Neural progenitor cell (in vitro differentiated cells): ENCODE results near the gene ANGPTL8. TPM values are rescaled to one million over a fixed set of nuclear protein-coding genes. Genes with fewer than 3 reads are reported as not detected.

ENCODE experiments used
- DNase-seq: peaks from one replicate; pipeline ENCODE4 v3.0.0-alpha.2; 2016; ENCODE audit warnings: low spot score
- H2AFZ ChIP-seq: fragments of 200-600 bp; sonication (generic); replicated peaks from 2 replicates; pipeline ENCODE4 v1.6.1; 2016; ENCODE audit warnings: antibody characterized with exemption
- H3F3A ChIP-seq: fragments of 200-600 bp; sonication (generic); 2 replicates; pipeline ENCODE4 v1.6.1; 2016; ENCODE audit warnings: antibody characterized with exemption, low read depth
- H3K27ac ChIP-seq: fragments of 200-600 bp; sonication (generic); 2 replicates; pipeline ENCODE4 v1.5.1; 2016; ENCODE audit warnings: mild to moderate bottlenecking
- H3K27me3 ChIP-seq: fragments of 200-600 bp; sonication (generic); 2 replicates; pipeline ENCODE4 v1.6.1; 2016; ENCODE audit warnings: mild to moderate bottlenecking, moderate library complexity
- H3K36me3 ChIP-seq: fragments of 200-600 bp; sonication (generic); 2 replicates; pipeline ENCODE4 v1.5.1; 2016
- H3K4me1 ChIP-seq: fragments of 200-600 bp; sonication (generic); 2 replicates; pipeline ENCODE4 v1.6.1; 2016; ENCODE audit warnings: mixed run types
- H3K4me2 ChIP-seq: fragments of 200-600 bp; sonication (generic); 2 replicates; pipeline ENCODE4 v1.6.1; 2016
- H3K4me3 ChIP-seq: fragments of 200-600 bp; sonication (generic); 2 replicates; pipeline ENCODE4 v1.5.1; 2016
- H3K79me2 ChIP-seq: fragments of 200-600 bp; sonication (generic); 2 replicates; pipeline ENCODE4 v1.6.1; 2016; ENCODE audit warnings: low read depth
- H3K9ac ChIP-seq: fragments of 200-600 bp; sonication (generic); 2 replicates; pipeline ENCODE4 v1.6.1; 2016
- H3K9me3 ChIP-seq: fragments of 200-600 bp; sonication (generic); 2 replicates; pipeline ENCODE4 v1.5.1; 2016; ENCODE audit warnings: low read depth
- H4K20me1 ChIP-seq: fragments of 200-600 bp; sonication (generic); 2 replicates; pipeline ENCODE4 v1.6.1; 2016; ENCODE audit warnings: low read depth
- H3K27ac Mint-ChIP-seq: 3 replicates; pipeline ENCODE4 v1.8.0; 2021; ENCODE audit warnings: mixed read lengths
- H3K27me3 Mint-ChIP-seq: 2 replicates; pipeline ENCODE4 v1.8.0; 2022; ENCODE audit warnings: low read depth, mild to moderate bottlenecking, inconsistent platforms, moderate library complexity, mixed read lengths; ENCODE audit not compliant: insufficient read depth
- H3K36me3 Mint-ChIP-seq: 3 replicates; pipeline ENCODE4 v1.8.0; 2021; ENCODE audit warnings: mixed read lengths
- H3K4me1 Mint-ChIP-seq: 3 replicates; pipeline ENCODE4 v1.8.0; 2021; ENCODE audit warnings: mixed read lengths
- H3K4me3 Mint-ChIP-seq: 3 replicates; pipeline ENCODE4 v1.8.0; 2021; ENCODE audit warnings: mild to moderate bottlenecking, moderate library complexity, mixed read lengths
- H3K9me3 Mint-ChIP-seq: 3 replicates; pipeline ENCODE4 v1.8.0; 2020; ENCODE audit warnings: mixed read lengths
- CTCF ChIP-seq: fragments of 200-600 bp; sonication (generic); IDR thresholded peaks from 2 replicates; pipeline ENCODE4 v1.5.1; 2017; ENCODE audit warnings: antibody characterized with exemption, mild to moderate bottlenecking
- EZH2 ChIP-seq: fragments of 200-600 bp; sonication (generic); IDR thresholded peaks from 2 replicates; pipeline ENCODE4 v1.6.1; 2017; ENCODE audit warnings: antibody characterized with exemption, mild to moderate bottlenecking, moderate library complexity
- EZH2phosphoT487 ChIP-seq: fragments of 200-600 bp; sonication (generic); IDR thresholded peaks from 2 replicates; pipeline ENCODE4 v1.6.1; 2017; ENCODE audit warnings: antibody characterized with exemption
- total RNA-seq: library from RNA; depleted of rRNA; stranded (reverse); fragments of >200 nt; gene quantifications from 2 replicates; pipeline ENCODE4 v1.2.3, GENCODE V29; 2015; ENCODE audit warnings: low replicate concordance

Gene ANGPTL8
- total RNA-seq, 1 donor from 2014 or later, result not detected

DNA sequence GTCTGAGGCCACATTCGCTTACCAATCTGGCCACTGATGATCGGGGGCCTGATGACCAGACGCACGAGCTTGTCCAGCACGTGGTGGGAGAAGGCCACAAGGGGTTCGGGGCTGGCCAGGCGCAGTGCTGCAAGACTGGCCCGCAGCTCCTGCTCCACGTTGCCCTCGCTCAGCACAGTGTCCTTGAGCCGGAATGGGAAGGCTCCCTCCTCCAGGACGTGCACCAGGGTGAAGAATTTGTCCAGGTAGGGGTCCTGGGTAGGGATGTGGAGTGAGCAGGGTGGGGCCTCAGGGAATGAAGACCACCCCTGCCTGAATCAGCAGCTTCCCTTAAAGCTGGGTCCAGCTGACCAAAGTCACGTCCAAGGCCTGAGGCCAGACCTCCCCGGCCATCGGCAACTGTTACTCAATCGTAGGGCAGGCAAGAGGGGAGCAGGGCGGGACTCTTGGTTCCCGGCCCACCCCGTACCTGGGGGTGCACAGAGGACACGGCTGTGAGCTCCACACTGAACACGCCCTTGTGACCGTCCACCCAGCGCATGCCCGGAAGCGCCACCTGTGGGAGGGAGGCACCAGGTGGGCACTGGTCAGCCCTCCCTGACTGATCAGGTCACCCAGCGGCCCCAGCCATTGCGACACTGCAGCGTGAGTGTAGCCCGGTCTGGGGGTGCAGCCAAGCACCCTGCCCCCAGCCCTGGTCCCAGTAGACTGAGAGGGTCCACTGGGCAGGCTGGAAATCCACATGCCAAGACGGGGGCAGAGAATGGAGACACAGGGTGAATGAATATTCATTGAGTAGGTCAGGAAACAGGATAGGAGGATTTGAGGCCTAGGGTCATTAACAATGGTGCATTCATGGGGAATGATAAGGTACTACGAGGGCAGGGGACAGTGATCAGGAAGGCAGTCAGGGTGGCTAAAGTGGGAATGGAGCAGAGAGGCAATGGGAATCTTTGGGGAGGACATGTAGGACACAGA lies 2.8 kb upstream of the ANGPTL8 start:
- Histone ChIP-seq H3K36me3 (no peaks in the 10 kb centered on the region), H2AFZ (no peak overlapping the region), H4K20me1 (no peaks in the 10 kb centered on the region), H3K4me2 (no peak overlapping the region), H3K9ac (no peak overlapping the region), H3K79me2 (no peaks in the 10 kb centered on the region), H3K27ac (no peak overlapping the region), H3K9me3 (no peaks in the 10 kb centered on the region), H3K27me3 (no peaks in the 10 kb centered on the region), H3K4me1 (no peaks in the 10 kb centered on the region), H3K4me3 (no peak overlapping the region), H3F3A (no peaks in the 10 kb centered on the region)
- Mint-ChIP-seq H3K36me3 (peaks cover 4% of the 10 kb centered on the region), H3K9me3 (no peaks in the 10 kb centered on the region), H3K4me1 (peaks cover 14% of the 10 kb centered on the region), H3K4me3 (no peak overlapping the region), H3K27ac (peak overlapping the region; percentile 65), H3K27me3 (no peaks in the 10 kb centered on the region)
- TF ChIP-seq EZH2 (no peak), EZH2phosphoT487 (no peak), CTCF (no peak)
- no peak for DNase-seq

DNA sequence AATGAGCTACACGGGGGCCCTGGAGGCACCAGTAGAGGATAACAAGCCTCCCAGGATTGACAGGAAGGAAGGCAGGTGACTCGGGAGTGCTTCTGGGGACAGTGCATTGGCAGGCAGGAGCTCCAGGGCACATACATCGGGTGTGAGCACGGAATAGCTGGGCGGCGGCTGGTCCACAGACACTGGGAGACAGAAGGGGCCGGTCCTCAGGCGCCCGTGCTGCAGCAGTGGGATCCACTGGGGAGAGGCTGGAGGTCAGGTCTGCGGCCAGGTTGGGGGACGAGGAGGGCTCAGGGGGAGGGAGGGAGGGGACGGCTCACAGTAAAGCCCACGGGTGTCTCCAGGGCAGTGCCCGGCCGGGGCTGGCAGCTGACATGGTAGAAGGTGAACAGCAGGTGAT lies 2.1 kb upstream of the ANGPTL8 start:
- no peak overlapping the region for H3K4me3 Mint-ChIP-seq
- DNase-seq, result no peak
- no peak overlapping the region for H3K9ac ChIP-seq
- H3K79me2 ChIP-seq, result no peaks in the 10 kb centered on the region
- no peaks in the 10 kb centered on the region for H4K20me1 ChIP-seq
- peak overlapping the region; percentile 65 for H3K27ac Mint-ChIP-seq
- no peaks in the 10 kb centered on the region for H3K36me3 ChIP-seq
- no peak overlapping the region for H2AFZ ChIP-seq
- H3K4me3 ChIP-seq, result no peak overlapping the region
- no peaks in the 10 kb centered on the region for H3K27me3 ChIP-seq
- TF ChIP-seq CTCF, result no peak
- TF ChIP-seq EZH2, result no peak
- TF ChIP-seq EZH2phosphoT487, result no peak
- H3K4me1 Mint-ChIP-seq, result peaks cover 19% of the 10 kb centered on the region
- H3K27ac ChIP-seq, result no peak overlapping the region
- H3K27me3 Mint-ChIP-seq, result no peaks in the 10 kb centered on the region
- H3K4me2 ChIP-seq, result no peak overlapping the region
- no peaks in the 10 kb centered on the region for H3K4me1 ChIP-seq
- H3K36me3 Mint-ChIP-seq, result peaks cover 4% of the 10 kb centered on the region
- no peaks in the 10 kb centered on the region for H3K9me3 Mint-ChIP-seq
- no peaks in the 10 kb centered on the region for H3F3A ChIP-seq
- H3K9me3 ChIP-seq, result no peaks in the 10 kb centered on the region

DNA sequence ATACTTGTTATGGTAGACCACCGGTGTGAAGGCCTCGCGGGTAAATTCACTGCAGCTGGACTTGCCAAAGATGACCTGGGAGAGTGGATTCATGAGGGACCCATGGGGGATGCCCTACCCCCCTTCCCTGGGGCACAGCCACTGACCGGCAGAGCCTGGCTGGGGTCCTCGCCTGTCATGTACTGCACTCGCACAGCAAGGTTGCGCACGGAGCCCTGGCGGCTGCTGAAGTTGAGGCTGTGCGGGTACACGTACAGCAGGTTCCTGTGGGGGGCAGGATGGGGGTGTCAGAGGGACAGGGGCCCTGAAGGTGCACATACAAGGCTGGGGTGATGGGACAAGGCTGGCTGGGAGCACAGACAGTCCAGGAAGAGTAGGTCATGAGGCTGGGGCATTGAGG lies 1.4 kb upstream of the ANGPTL8 start:
- no peaks in the 10 kb centered on the region for H3K9me3 Mint-ChIP-seq
- no peaks in the 10 kb centered on the region for H3K36me3 ChIP-seq

More for the DNA sequence above, 1.4 kb upstream of the ANGPTL8 start:
- no peaks in the 10 kb centered on the region for H3K4me1 ChIP-seq
- DNase-seq, result no peak
- Mint-ChIP-seq H3K27ac (no peak overlapping the region), H3K4me3 (no peak overlapping the region), H3K27me3 (no peaks in the 10 kb centered on the region), H3K4me1 (peaks cover 23% of the 10 kb centered on the region), H3K36me3 (peaks cover 4% of the 10 kb centered on the region)
- H2AFZ ChIP-seq, result no peak overlapping the region
- H3K4me2 ChIP-seq, result no peak overlapping the region
- H3K27ac ChIP-seq, result no peak overlapping the region
- no peaks in the 10 kb centered on the region for H3K79me2 ChIP-seq
- H3K4me3 ChIP-seq, result no peak overlapping the region
- no peaks in the 10 kb centered on the region for H3F3A ChIP-seq
- no peaks in the 10 kb centered on the region for H4K20me1 ChIP-seq
- TF ChIP-seq CTCF, result no peak
- no peak for TF ChIP-seq EZH2
- TF ChIP-seq EZH2phosphoT487, result no peak
- H3K9me3 ChIP-seq, result no peaks in the 10 kb centered on the region
- H3K27me3 ChIP-seq, result no peaks in the 10 kb centered on the region
- H3K9ac ChIP-seq, result no peak overlapping the region
